HG03565 (cell line): ENCODE data around the gene CCDC27.

Source experiments
- ATAC-seq: cut with Tn5 transposase; IDR thresholded peaks from one replicate; pipeline ENCODE4 v1.9.1; 2021; ENCODE audit warnings: mild to moderate bottlenecking, moderate library complexity; ENCODE audit not compliant: unreplicated experiment

CCDC27 gene

DNA sequence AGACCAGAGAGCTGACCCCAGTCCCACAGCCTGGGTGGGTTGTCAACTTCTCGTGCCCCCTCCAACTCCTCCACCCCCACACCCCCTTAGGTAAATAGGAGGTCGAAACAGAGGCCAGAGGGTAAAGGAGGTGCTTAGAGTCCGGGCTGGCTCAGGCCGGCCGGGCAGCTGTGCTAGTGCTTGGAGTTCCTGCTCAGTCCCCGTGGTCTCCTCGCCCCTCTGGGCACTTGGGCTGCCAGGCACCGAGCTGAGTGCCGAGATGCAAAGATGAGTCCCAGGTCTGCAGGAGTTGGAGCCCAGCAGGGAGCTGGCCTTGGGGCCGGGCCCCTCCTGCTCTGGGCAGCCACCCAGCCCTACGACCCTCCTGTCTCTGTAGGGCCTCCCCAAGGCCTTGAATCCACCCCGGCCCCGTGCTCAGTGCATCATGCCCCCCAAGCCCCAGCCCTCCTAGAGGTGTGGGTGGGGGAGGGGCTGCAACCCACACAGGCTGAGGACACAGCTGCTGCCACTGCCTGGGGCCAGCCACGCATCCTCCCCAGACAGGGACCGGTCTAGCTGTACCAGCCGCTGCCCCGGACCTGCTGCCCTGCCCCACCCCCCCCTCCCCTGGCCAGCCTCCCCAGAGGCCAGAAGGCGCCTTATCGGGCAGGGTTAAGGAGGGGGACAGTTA is 22.2 kb downstream of the CCDC27 start:
- ATAC-seq: no peak

DNA sequence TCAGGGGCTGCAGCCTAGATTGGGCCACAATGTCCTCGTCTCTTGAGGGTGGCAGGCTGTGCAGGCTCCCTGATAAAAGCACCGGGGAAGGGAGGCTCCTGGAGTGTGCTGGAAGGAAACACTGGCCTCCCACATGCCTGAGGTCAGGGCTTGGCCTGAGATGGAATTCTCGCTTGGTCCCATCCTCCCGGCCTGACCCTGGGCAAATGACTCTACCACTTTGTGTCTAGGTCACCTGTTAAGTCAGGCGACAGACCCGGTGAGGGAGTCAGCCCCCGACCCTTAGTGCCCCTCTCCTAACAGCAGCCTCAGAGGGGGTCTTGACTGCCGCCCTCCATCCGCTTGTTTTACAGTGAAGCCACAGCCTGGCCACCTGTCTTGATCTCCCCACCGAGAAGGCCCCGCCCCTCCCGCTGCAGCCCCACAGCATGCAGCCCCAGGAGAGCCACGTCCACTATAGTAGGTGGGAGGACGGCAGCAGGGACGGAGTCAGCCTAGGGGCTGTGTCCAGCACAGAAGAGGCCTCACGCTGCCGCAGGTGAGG is 22.8 kb downstream of the CCDC27 start:
- no peak for ATAC-seq

DNA sequence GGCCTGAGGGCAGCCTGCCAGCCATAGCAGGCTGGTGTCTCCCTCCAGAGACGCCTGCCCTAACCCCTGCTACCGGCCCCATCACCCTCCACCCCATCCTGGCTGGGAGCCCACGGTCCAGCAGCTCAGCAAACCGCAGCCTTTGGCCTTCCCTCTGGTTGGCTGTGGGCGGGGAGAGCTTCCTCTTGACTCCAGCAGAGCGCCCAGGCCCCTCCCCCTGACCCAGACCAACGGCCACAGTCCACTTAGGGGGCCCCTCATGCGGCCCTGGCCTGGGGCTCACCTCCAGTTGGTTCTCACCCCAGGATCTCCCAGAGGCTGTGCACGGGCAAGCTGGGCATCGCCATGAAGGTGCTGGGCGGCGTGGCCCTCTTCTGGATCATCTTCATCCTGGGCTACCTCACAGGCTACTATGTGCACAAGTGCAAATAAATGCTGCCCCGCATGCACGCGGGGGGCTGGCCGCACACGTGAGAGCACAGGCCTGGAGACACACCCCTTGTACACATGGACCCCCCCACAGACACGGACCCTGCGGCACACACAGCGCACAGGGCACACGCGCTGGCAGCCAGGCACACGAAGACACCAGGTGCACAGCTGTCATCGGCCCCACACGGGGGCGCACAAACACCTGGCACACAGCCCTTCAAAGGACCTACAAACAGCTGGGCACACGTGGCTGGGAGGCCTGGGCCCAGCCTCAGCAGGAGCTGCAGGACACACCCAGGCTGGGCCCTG is 23.4 kb downstream of the CCDC27 start:
- ATAC-seq: no peak

DNA sequence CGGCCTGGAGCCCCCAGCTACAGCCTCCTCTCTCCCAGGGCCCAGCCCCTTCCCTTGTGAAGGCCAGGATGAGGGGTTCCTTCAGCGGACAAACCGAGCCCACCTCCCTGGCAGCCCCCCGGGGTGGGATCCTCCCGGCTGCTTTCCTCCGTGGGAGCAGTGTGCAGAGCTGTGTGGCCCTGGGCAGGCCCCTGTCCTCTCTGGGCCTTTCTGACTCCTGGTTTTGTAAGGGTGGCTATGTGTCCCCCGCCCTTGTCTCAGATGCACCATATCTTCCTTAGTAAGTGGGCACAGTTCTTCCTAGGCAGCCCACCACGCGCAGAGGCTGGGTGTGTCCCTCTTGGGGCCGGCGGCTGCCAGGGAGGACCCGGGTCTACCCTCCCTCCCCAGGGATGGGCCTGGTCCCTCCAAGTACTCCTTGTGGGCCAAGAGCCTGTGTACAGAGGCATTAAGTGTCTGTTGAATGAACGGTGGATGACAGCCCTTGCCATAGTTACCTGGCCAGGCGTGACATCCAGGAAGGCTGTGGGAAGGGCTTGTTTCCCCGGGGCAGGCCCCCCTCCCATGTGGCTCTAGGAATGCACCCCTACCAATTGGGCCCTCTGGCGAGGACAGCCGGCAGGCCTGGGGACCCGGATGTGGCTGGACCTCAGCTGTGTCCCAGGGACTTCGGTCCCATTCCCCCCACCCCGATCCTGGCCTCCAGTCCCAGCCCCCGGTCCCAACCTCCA is 24.1 kb downstream of the CCDC27 start:
- no peak for ATAC-seq

DNA sequence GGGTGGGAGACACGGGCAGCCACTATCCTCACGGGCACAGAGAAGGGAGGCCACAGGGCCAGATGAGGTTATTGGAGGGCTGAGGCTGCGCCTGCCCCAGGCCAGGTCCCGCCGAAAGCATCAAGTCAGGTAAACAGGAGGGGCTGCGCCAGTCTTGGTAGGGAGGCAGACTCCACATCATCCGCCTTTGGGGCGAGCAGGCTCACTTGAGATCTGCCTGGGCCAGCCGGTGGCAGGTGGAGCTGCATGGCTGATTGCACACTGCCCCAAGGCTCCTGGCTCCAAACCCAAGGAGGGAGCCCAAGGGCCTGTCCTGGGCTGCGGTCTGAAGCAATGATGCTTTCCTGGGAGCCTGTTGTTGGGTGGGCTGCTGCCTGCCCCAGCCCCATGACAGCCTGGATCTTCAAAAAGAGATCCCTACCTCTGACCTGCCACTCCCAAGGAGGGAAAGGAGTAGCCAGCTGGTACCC is 24.9 kb downstream of the CCDC27 start:
- ATAC-seq: no peak

DNA sequence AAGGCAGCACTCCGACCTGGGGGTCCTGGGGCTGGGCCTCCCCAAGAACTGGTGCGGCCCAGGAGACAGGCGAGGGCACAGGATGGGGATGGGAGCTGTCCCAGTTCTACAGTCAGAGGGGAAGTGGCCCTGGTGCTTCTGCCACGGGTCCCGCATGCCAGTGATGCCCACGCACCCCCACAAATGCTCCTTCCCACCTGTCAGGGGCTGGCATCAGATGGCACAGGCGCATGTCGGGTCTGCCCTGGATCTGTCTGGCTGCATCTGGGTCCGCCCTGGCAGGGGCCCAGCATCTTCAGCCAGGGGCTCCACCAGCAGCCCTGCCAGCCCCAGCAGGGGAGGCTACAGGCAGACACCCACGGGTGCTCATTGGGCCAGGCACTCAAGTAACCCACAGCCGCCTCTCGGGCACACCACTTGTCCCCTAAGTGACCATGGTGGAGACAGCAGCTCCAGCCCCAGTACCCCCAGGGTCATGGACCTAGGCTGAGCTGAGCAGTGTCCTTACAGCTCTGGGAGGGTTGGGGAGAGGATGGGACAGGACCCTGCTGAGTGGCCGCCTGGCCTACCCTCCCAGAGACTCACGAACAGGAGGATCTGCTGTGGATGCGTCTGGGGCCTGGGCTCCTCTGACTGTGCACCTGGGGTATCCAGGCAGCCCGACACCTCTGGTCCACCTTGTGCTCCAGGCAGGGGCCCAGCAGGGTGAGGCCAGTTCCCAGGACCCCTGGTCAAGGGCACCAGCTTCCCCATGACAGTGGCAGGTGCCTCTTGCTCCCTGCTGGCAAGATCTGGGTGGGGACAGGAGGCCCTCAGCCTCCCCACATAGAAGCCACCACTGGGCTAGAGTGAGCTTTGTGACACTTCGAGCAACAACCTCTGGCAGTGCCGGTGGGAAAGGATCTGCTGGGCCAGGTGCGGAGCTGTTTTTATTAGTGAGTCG is 25.7 kb downstream of the CCDC27 start:
- no peak for ATAC-seq

DNA sequence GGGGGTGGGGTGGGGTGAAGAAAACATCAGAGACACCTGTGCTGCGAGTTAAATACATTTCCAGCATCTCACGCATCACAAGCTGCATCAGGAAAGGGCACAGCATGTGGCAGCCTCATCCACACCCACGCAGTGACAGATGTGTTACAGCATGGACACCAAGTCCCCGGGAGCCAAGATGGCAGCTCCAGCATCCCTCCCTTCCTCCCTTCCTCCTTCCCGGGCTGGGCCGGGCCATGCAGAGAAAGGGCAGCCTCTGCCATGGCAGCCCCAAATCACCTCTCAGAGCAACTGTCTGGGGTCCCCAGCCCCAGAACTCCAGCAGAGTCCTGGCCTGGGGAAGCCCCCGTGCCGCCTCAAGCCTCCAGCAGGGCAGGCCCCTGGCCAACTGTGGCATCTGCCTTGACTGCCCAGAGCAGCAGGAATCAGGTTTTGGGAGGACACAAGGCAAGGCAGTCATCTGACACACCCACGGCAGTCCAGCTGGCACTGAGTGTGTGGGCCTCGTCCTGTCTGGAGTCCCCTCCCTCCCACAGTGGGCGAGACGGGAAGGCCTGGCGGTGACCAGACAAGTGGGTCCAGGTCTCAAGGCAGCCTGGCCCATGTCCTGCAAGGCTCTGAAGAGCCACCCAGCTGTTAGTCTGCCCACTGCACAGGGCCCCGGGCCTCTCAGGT is 26.5 kb downstream of the CCDC27 start:
- no peak for ATAC-seq

DNA sequence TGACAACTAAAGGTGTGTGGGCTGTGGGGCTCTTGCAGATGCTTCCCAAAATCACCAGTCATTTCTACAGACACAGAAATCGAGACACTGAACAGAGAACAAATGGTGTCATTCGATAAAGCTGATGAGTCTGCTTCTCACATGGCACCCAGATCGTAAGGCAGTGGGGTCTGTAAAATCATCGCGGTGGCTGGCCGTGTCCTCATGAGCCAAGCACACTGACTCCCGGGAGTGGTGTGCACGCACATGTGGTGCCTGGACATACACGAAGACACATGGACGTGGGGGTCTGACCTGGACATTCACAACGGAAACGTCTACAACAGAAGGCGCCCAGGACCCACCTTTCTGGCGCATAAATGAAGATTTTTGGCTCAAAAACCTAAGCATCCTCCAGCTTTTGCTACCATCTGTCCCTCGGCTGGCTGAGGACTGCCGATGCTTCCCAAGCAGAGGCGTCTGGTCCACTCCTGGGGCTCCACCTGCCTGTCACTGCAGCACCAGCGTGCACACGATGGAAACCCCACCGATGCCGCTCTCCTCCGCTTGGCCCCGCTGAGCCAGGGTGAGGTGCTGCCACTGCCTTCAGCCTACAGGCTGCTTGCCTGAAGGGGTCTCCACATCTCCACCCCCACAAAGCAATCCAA is 27.1 kb downstream of the CCDC27 start:
- no peak for ATAC-seq

DNA sequence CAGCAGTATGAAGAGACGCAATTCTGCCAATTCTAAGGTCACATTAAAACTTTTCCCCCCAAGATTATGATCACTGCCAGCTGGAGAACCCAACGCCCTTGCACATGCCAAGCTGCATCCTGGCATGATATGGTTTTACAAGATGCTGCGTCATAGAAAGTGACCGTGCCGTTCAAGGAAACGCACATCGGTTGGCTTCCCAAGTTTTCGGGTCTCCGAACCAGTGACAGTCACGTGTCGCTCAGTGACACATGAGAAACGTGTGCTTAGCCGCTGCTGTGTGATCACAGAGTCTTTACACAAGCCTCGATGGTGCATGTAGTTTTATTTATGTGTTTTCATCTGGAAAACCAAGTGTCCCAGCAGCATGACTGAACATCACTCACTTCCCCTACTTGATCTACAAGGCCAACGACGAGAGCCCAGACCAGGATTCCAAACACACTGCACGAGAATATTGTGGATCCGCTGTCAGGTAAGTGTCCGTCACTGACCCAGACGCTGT is 27.7 kb downstream of the CCDC27 start:
- no peak for ATAC-seq

DNA sequence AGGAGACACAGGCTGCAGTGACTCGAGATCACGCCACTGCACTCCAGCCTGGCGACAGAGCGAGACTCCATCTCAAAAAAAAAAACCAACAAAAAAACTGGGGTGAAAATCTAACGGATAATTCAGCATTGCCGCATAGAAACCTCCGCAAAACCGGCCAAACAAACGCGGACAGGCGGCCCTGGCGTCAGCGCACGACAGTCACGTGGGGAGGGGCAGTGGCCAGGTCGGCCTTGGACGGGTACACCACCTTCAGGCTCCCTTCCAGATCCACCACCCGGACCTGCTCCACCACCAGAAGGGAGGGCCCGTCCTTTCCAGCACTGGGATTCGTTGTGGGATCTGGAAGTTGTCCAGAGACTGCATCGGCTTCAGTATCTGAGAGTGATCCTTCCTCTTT is 28.7 kb downstream of the CCDC27 start:
- no peak for ATAC-seq

DNA sequence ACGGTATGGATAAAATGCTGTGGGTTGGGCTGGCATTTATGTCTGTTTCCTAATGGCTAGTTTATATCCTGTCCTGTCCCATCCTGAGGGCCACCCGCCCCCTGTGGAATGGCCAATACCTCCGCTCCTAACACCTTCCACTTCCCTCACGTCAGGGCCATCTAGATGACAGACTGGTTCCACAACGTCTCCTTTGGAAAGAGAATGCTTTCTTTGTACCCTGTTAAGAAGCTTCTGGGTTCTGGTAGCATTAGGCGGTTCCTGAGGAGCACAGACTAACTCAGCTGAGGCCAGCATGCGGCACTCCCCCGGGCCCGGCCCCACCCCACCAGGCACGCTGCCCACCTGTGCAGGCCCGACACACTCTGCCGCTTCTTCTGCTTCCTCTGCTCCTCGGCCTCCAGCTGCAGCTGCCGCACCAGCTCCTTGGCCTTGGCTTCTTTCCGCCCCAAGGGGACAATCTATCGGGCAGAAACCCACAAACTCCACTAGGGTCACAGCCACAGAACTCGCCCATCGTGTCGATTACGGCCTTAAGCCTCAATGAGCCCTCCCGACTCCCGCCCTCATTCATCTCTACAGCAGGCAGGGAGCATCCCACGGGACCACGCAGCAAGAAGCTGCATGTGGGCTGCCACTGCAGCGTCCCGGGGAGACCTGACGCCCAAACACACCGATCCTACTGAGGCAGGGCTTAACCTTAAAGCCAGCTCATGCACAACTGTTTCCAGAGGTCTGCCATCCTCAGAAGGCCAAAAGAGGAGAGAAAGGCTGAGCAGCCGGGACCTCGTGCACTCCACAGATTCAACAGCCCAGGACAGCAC is 31.6 kb downstream of the CCDC27 start:
- no peak for ATAC-seq

DNA sequence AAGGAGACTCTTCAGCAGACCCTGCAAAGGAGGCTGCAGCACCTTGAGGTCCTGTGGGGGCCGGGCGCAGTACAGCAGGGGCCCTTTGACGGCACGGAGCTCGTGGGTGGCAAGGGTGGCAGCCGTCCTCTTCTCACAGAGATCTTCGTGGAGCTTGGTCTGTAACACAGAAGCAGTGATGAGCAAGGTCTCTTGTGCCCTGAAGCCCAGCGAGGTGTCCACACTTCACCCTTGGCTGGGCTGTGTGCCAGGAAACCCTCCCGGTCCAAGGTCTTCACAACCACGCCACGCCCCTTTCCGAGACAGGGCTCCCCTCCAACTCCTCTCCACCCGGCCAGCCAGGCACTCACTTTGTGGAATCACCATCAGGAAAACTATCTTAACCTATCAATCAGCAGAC is 32.8 kb downstream of the CCDC27 start:
- ATAC-seq: no peak

DNA sequence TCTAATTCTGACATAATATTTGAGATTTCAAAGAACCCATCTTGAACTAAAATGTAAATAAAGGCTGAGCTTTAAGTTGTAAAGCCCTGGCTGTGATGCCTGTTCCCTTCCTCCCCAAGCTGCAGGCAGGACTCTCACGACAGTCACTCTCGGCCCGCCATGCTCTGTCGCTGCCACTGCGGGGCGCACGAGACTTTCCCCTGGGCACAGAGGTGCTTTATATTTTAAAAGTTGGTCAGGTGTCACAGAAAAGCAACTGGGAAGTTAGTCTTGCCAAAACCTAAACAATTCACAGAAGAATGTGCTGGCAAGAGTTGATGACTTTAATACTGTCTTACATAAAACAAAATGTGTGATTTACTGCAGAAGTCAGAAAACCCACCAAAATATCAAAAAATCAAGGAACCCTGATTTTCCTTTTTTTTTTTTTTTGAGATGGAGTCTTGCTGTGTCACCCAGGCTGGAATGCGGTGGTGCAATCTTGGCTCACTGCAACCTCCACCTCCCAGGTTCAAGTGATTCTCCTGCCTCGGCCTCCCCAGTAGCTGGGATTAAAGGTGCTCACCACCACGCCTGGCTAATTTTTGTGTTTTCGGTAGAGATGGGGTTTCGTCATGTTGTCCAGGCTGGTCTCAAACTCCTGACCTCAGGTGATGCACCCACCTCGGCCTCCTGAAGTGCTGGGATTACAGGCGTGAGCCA is 33.4 kb downstream of the CCDC27 start:
- ATAC-seq: no peak

DNA sequence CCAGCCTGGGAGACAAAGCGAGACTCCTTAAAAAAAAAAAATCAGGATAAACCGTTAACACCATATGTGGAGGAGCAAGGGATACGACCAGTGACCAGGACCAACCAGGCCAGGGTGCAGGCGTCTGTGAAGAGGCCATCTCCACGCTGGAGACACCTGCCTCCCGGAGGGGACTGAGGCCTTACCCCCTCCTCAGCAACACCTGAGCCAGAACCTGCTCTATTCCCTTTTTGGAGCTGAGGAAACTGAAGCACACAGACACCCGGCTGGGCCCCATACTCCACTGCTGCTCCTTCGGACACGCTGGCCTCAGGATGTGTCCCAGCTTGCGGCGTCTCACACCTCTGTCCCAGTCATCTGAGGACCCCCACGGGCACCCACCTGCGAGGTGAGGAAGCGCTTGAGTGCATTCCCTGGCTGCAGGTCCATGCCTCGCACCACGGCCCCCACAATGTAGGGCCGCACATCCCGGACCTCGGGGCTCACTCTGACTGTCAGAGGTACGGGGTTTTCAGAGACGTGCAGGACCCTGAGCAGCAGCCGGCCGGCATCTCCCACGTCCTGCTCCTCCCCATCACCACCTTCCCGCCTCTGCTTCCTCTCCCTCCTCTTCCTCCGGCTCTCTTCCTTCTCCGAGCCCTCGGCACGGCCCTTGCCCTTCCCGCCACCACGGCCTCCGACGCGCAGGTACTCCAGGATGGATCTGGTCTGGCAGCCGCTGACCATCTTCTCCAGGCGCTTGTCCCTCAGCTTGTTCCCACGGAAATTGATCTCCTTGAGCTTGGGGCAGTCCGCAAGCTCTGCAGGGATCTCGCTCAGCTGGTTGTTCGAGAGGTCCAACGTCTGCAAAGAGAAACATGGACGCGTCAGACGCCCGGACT is 34.5 kb downstream of the CCDC27 start:
- ATAC-seq: no peak

DNA sequence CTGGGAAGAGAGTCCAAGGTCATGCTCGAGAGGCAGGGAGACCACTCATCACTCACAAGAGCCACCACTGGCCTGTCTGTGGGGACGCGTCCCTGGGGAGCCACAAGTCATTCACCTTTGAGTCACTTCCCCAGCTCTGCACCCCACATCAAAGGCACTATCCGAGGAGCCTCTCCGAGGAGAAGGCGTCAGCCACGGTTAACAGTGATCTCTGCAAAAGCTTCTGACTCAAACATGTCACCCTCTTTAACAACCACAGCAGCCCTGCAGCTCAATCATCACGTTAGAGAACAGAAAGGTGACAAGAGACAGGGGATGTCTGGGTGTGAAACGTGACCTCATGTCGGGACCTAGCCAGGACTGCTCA is 35.1 kb downstream of the CCDC27 start:
- peak; percentile 67 for ATAC-seq

DNA sequence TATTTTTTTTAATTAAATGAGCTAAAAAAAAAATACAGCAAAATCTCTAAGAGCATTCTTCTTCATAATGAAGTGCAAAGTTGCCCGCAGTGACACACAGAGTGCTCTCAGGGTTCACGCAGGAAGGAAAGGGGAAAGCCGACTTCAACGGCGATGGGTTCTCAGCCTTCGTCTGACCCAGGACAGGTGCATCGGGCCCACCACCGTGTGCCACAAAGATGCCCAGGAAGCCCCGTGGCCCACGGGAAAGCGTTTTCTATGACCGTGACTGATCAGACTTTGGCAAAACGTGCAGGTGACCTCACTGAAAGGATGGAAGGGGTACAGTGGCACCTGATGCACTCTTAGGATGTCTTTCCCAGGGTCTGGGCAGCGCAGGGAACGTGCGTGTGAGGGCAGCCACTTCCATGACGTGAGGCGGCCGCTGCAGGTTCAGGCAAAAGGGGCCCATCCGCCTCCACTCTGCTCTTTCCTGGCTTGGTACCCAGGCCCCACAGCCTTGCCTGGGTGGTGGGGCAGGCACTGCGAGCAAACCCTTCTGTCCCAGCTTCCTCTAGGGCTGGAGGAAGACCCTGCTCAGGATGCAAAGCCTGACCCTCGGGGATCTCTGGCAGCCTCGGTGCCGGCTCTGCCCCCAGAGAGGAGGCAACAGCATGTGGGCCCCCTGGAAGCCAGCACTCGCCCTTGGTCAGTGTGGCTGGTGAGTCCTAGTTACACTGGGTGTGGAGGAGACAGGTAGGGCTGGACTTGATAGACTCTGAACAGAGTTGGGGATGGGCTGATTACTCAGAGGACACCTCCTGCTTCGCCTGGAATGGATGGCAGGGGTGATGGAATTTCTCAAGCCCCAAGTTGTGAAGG is 35.7 kb downstream of the CCDC27 start:
- ATAC-seq: no peak
